Mononuclear cell (primary cell): ENCODE data around the gene GJC3. TPM values are rescaled to one million over a fixed set of nuclear protein-coding genes. Genes with fewer than 3 reads are reported as not detected.
"Not testable (repeated sequence)": the region's sequence is repeated elsewhere in the genome, so short reads cannot be mapped to it uniquely, and the experiment has no call there.

Source experiments
- H3K27me3 ChIP-seq: 2 replicates; pipeline ENCODE4 v1.6.0; 2011; ENCODE audit warnings: low read length, control low read depth; ENCODE audit not compliant: insufficient read depth
- H3K4me1 ChIP-seq: 2 replicates; pipeline ENCODE4 v1.5.1; 2011; ENCODE audit warnings: mild to moderate bottlenecking, low read length, control low read depth; ENCODE audit not compliant: insufficient read depth
- H3K4me3 ChIP-seq: 2 replicates; pipeline ENCODE4 v1.5.1; 2011; ENCODE audit warnings: mild to moderate bottlenecking, low read length, moderate library complexity
- H3K9me3 ChIP-seq: 2 replicates; pipeline ENCODE4 v1.5.1; 2011; ENCODE audit warnings: low read depth, mild to moderate bottlenecking, control low read depth, low read length
- total RNA-seq: library from RNA; depleted of rRNA; stranded (reverse); fragments of >200 nt; gene quantifications from one replicate; pipeline ENCODE4 v1.2.3, GENCODE V29; 2012

The GJC3 gene, protein sequence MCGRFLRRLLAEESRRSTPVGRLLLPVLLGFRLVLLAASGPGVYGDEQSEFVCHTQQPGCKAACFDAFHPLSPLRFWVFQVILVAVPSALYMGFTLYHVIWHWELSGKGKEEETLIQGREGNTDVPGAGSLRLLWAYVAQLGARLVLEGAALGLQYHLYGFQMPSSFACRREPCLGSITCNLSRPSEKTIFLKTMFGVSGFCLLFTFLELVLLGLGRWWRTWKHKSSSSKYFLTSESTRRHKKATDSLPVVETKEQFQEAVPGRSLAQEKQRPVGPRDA
- total RNA-seq = 0.63 TPM

DNA sequence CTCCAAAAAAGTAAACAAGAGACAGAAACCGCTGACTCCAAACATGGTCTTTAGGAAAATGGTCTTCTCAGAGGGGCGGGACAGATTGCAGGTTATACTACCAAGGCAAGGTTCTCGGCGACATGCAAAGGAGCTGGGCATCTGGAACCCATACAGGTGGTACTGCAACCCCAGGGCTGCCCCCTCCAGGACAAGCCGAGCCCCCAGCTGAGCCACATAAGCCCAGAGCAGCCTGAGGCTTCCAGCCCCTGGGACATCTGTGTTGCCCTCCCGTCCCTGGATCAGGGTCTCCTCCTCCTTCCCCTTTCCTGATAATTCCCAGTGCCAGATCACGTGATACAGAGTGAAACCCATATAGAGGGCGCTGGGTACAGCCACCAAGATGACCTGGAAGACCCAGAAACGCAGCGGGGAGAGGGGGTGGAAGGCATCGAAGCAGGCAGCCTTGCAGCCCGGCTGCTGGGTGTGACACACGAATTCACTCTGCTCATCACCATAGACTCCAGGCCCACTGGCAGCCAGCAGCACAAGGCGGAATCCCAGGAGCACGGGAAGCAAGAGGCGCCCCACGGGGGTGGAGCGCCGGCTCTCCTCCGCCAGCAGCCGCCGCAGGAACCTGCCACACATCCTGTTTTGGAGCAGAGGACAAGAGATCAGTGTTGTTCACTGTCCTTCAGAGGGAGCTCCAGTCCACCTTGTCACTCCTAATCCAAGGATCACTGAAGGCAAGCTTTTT is at the start of gene GJC3:
GJC3 (minus strand) TSS at position 627 of the 736 bp plus-strand sequence; CDS start at position 627, 0 bp downstream.
- Histone ChIP-seq H3K27me3 (peaks cover 20% of the 10 kb centered on the region), H3K4me1 (peaks cover 12% of the 10 kb centered on the region), H3K9me3 (no peaks in the 10 kb centered on the region), H3K4me3 (no peak within 1 kb of the TSS)

GRCh38 chr7:99976626-99977025 is 47.2 kb upstream of the GJC3 start:
- Histone ChIP-seq H3K9me3 (no peaks in the 10 kb centered on the region), H3K4me1 (peaks cover 3% of the 10 kb centered on the region), H3K27me3 (no peaks in the 10 kb centered on the region), H3K4me3 (no peak overlapping the region)

DNA sequence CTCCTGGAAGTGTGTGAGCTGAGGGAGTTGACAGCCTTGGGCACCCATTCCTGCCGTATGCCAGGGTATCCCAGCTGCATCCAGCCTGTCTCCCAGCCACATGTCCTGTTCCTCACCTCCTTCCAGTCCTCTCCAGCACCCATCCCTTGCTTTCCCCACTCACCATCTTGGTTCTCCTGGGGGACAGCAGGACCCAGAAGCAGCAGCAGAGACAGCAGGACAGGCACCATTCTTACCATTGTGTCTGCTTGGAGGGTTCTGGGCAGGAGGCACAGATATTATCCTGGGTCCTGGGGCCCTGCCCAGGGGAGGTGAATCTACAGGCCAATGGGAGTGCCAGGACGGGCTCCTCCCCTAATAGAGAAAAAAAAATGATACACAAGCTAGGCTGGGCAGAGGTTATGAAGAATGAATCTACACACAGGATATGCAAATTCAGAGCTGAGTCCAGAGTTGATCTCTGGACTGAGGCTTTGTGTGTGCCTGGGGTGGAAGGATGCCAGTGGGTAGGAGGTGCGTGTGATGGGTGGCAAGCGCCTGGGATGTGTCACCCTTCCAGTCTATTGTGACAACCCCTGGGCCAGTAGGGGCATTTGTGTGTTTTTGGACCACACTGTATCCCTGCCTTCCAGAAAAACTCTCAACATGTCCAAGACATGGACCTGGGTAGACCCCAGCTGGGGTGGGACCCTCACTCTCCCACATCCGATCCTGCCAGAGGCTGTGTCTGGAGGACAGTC is 46.5 kb upstream of the GJC3 start, which contains the start of gene AZGP1:
AZGP1 (minus strand) TSS at position 250 of the 740 bp plus-strand sequence; CDS start at position 239, 11 bp downstream.
- H3K27me3 ChIP-seq = no peaks in the 10 kb centered on the region
- H3K9me3 ChIP-seq = no peaks in the 10 kb centered on the region
- peaks cover 3% of the 10 kb centered on the region for H3K4me1 ChIP-seq
- no peak within 1 kb of the TSS for H3K4me3 ChIP-seq

- Histone ChIP-seq H3K4me1 (no peaks in the 10 kb centered on the region), H3K27me3 (no peaks in the 10 kb centered on the region), H3K9me3 (no peaks in the 10 kb centered on the region), H3K4me3 (no peak overlapping the region)
These were observed 45.3 kb upstream of the GJC3 start for GRCh38 chr7:99974681-99975080.

GRCh38 chr7:99973817-99974216 is 44.4 kb upstream of the GJC3 start:
- H3K4me1 ChIP-seq, H3K9me3 ChIP-seq, H3K4me3 ChIP-seq, H3K27me3 ChIP-seq: not testable (repeated sequence)

GRCh38 chr7:99971242-99971641 is 41.8 kb upstream of the GJC3 start:
- Histone ChIP-seq H3K9me3 (no peaks in the 10 kb centered on the region), H3K4me1 (no peaks in the 10 kb centered on the region), H3K4me3 (no peak overlapping the region), H3K27me3 (no peaks in the 10 kb centered on the region)

- H3K27me3 ChIP-seq, H3K9me3 ChIP-seq, H3K4me3 ChIP-seq, H3K4me1 ChIP-seq: not testable (repeated sequence)
These were observed 40.4 kb upstream of the GJC3 start for GRCh38 chr7:99969813-99970212.

DNA sequence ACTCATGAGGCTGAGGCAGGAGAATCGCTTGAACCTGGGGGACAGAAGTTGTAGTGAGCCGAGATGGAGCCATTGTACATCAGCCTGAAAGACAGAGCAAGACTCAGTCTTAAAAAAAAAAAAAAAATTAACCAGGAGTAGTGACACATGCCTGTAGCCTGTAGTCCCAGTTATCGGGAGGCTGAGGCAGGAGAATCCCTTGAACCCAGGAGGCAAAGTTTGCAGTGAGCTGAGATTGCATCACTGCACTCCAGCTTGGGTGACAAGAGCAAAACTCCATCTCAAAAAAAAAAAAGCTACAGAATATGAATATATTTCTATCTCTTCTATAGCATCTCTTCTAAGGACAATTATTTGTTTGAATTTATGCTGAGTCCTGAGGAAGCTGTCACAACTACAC is 39.9 kb upstream of the GJC3 start:
- Histone ChIP-seq H3K4me3 (no peak overlapping the region), H3K4me1 (no peaks in the 10 kb centered on the region)

DNA sequence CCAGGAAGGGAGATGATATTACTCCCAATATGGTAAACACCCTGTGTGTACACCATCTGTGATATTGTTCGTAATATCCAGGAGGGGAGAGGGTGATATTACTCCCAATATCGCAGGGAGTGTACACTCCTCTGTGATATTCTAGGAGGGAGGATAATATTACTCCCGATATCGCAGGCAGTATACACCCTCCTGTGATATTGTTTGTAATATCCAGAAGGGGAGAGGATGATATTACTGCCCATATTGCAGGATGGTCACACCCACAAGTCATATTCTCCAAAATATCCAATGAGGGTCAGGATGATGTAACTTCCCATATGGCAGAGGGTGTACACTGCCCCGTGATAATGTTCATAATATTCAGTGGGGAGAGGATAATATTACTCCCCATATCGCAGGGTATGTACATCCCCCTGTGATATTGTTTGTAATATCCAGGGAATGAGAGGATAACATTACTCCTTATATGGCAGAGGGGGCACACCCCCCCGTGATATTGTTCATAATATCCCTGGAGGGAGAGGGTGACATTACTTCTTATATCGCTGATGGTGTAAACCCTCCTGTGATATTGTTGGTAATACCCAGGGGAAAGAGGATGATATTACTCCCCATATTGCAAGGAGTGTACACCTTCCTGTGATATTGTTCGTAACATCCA is 29.3 kb upstream of the GJC3 start:
- peaks cover 9% of the 10 kb centered on the region for H3K4me1 ChIP-seq
- H3K9me3 ChIP-seq = no peaks in the 10 kb centered on the region
- H3K4me3 ChIP-seq = no peak overlapping the region
- peaks cover 33% of the 10 kb centered on the region for H3K27me3 ChIP-seq

More for the DNA sequence above, 39.9 kb upstream of the GJC3 start:
- Histone ChIP-seq H3K27me3 (peaks cover 5% of the 10 kb centered on the region), H3K9me3 (no peaks in the 10 kb centered on the region)

GRCh38 chr7:99955247-99955646 is 25.8 kb upstream of the GJC3 start:
- H3K4me1 ChIP-seq = peaks cover 17% of the 10 kb centered on the region

DNA sequence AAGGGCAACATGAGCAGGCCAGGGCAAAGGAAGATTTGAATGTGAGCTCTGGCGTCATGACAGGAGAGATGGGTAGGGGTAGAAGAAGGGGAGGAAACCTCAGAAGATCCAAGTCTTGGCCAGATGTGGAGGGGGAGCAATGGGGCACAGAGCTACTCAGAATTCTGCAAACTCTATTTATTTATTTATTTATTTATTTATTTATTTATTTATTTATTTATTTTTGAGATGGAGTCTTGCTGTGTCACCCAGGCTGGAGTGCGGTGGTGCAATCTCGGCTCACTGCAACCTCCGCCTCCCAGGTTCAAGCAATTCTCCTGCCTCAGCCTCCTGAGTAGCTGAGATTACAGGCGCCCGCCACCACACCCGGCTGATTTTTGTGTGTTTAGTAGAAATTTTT is 25.2 kb upstream of the GJC3 start:
- H3K4me3 ChIP-seq, H3K9me3 ChIP-seq, H3K27me3 ChIP-seq: not testable (repeated sequence)
- peaks cover 17% of the 10 kb centered on the region for H3K4me1 ChIP-seq

More at GRCh38 chr7:99955247-99955646, 25.8 kb upstream of the GJC3 start:
- H3K4me3 ChIP-seq = no peak overlapping the region
- H3K9me3 ChIP-seq = no peaks in the 10 kb centered on the region
- H3K27me3 ChIP-seq = peaks cover 9% of the 10 kb centered on the region

GRCh38 chr7:99953649-99954048 is 24.2 kb upstream of the GJC3 start:
- no peaks in the 10 kb centered on the region for H3K9me3 ChIP-seq
- H3K4me3 ChIP-seq = no peak overlapping the region
- H3K27me3 ChIP-seq = peaks cover 4% of the 10 kb centered on the region
- peaks cover 17% of the 10 kb centered on the region for H3K4me1 ChIP-seq

GRCh38 chr7:99952649-99953048 is 23.2 kb upstream of the GJC3 start:
- H3K4me3 ChIP-seq, H3K9me3 ChIP-seq, H3K27me3 ChIP-seq: not testable (repeated sequence)
- peaks cover 17% of the 10 kb centered on the region for H3K4me1 ChIP-seq

DNA sequence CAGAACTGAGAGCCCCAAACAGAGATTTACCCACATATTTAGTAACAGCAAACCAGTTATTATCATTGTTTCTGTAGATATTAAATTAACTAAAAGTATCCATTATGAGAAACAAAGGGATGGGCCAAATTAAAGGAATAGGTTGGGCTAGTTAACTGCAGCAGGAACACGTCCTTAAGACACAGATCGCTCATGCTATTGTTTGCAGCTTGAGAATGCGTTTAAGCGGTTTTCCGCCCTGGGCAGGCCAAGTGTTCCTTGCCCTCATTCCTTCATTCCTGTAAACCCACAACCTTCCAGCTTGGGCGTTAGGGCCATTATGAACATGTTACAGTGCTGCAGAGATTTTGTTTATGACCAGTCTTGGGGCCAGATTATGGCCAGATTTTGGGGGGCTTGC is 21.4 kb upstream of the GJC3 start:
- peaks cover 17% of the 10 kb centered on the region for H3K4me1 ChIP-seq
- not testable (repeated sequence) for H3K27me3 ChIP-seq

More for the DNA sequence above, 21.4 kb upstream of the GJC3 start:
- not testable (repeated sequence) for H3K4me3 ChIP-seq, H3K9me3 ChIP-seq
